Neural cell (in vitro differentiated cells): ENCODE measurements around the gene MAB21L4. TPM values are rescaled to one million over a fixed set of nuclear protein-coding genes. Genes with fewer than 3 reads are reported as not detected.

Experiments used
- H2AFZ ChIP-seq: fragments of 200-600, 300-800 bp; sonication (generic), shearing (Covaris generic); 2 replicates; pipeline ENCODE4 v1.6.0; 2014; ENCODE audit warnings: low read depth, mild to moderate bottlenecking, antibody characterized with exemption, low read length, moderate library complexity
- H3F3A ChIP-seq: fragments of 200-600 bp; shearing (Covaris generic); 2 replicates; pipeline ENCODE4 v1.6.1; 2016; ENCODE audit warnings: mild to moderate bottlenecking, moderate library complexity, mixed read lengths, antibody characterized with exemption, low read length; ENCODE audit not compliant: insufficient read depth, poor library complexity, severe bottlenecking
- H3K27ac ChIP-seq: fragments of 200-600, 300-800 bp; sonication (generic), shearing (Covaris generic); 2 replicates; pipeline ENCODE4 v1.5.1; 2014; ENCODE audit warnings: mild to moderate bottlenecking, low read length, moderate library complexity
- H3K27me3 ChIP-seq: fragments of 300-800, 200-600 bp; sonication (generic), shearing (Covaris generic); 2 replicates; pipeline ENCODE4 v1.6.0; 2014; ENCODE audit warnings: mild to moderate bottlenecking, low read depth, low read length, moderate library complexity; ENCODE audit not compliant: insufficient read depth
- H3K36me3 ChIP-seq: fragments of 300-800, 200-600 bp; sonication (generic), shearing (Covaris generic); 2 replicates; pipeline ENCODE4 v1.5.1; 2014; ENCODE audit warnings: mild to moderate bottlenecking, antibody characterized with exemption, low read length, moderate library complexity; ENCODE audit not compliant: insufficient read depth
- H3K4me2 ChIP-seq: fragments of 300-800, 200-600 bp; sonication (generic), shearing (Covaris generic); 2 replicates; pipeline ENCODE4 v1.6.0; 2014; ENCODE audit warnings: mild to moderate bottlenecking, low read length
- H3K4me3 ChIP-seq: fragments of 300-800, 200-600 bp; sonication (generic), shearing (Covaris generic); 2 replicates; pipeline ENCODE4 v1.5.1; 2014; ENCODE audit warnings: mild to moderate bottlenecking, low read length, moderate library complexity
- H3K79me2 ChIP-seq: fragments of 200-600 bp; shearing (Covaris generic); replicated peaks from 2 replicates; pipeline ENCODE4 v1.6.0; 2014; ENCODE audit warnings: mild to moderate bottlenecking, low read length, moderate library complexity; ENCODE audit not compliant: insufficient read depth
- H3K9ac ChIP-seq: fragments of 300-800, 200-600 bp; sonication (generic), shearing (Covaris generic); 2 replicates; pipeline ENCODE4 v1.6.1; 2016; ENCODE audit warnings: mild to moderate bottlenecking, low read length, mixed read lengths
- H3K9me2 ChIP-seq: fragments of 200-600 bp; shearing (Covaris generic); 2 replicates; pipeline ENCODE4 v1.6.1; 2016; ENCODE audit warnings: mild to moderate bottlenecking, low read length, mixed read lengths; ENCODE audit not compliant: insufficient read depth
- H3K9me3 ChIP-seq: fragments of 200-600, 300-800 bp; sonication (generic), shearing (Covaris generic); 2 replicates; pipeline ENCODE4 v1.6.1; 2016; ENCODE audit warnings: mild to moderate bottlenecking, mixed run types, low read length, moderate library complexity, mixed read lengths
- H4K20me1 ChIP-seq: fragments of 200-600 bp; shearing (Covaris generic); 2 replicates; pipeline ENCODE4 v1.6.1; 2016; ENCODE audit warnings: mild to moderate bottlenecking, mixed run types; ENCODE audit not compliant: insufficient read depth
- EP300 ChIP-seq: fragments of 450-650 bp; conservative IDR thresholded peaks from 2 replicates; pipeline ENCODE4 v1.6.1; 2014; ENCODE audit warnings: antibody characterized with exemption, mild to moderate bottlenecking, moderate library complexity; ENCODE audit not compliant: poor library complexity, severe bottlenecking
- EZH2 ChIP-seq: fragments of 200-600, 300-800 bp; shearing (Covaris generic), sonication (generic); IDR thresholded peaks from 2 replicates; pipeline ENCODE4 v1.6.1; 2014; ENCODE audit warnings: antibody characterized with exemption, low read length, borderline replicate concordance, mild to moderate bottlenecking; ENCODE audit not compliant: insufficient read depth, poor library complexity, severe bottlenecking
- MXI1 ChIP-seq: fragments of 450-650 bp; conservative IDR thresholded peaks from 2 replicates; pipeline ENCODE4 v1.6.1; 2014; ENCODE audit warnings: antibody characterized with exemption, mild to moderate bottlenecking; ENCODE audit not compliant: poor library complexity, severe bottlenecking
- POLR2AphosphoS5 ChIP-seq: IDR thresholded peaks from 2 replicates; pipeline ENCODE4 v1.6.1; 2012
- RAD21 ChIP-seq: fragments of 450-650 bp; conservative IDR thresholded peaks from 2 replicates; pipeline ENCODE4 v1.6.1; 2014; ENCODE audit warnings: antibody characterized with exemption, mild to moderate bottlenecking, moderate library complexity
- REST ChIP-seq: IDR thresholded peaks from 2 replicates; pipeline ENCODE4 v1.6.1; 2012; ENCODE audit warnings: borderline replicate concordance
- SMC3 ChIP-seq: fragments of 450-650 bp; conservative IDR thresholded peaks from 2 replicates; pipeline ENCODE4 v1.6.1; 2014; ENCODE audit warnings: antibody characterized with exemption, mild to moderate bottlenecking, moderate library complexity; ENCODE audit not compliant: poor library complexity
- TAF1 ChIP-seq: IDR thresholded peaks from 2 replicates; pipeline ENCODE4 v1.6.1; 2012; ENCODE audit warnings: low read depth
- polyA plus RNA-seq: library from polyadenylated mRNA; depleted of rRNA; stranded (reverse); fragments of >200 nt; gene quantifications from 2 replicates; pipeline ENCODE4 v1.2.3, GENCODE V29; 2014
- TF ChIP-seq, protein P1 (sequence below): fragments of 450-650 bp; IDR thresholded peaks from 2 replicates; pipeline ENCODE4 v1.5.1; 2014; ENCODE audit warnings: antibody characterized with exemption, mild to moderate bottlenecking, moderate library complexity; ENCODE audit not compliant: poor library complexity, severe bottlenecking

MAB21L4 gene
- polyA plus RNA-seq, 1 donor from 2014 or later: not detected

DNA sequence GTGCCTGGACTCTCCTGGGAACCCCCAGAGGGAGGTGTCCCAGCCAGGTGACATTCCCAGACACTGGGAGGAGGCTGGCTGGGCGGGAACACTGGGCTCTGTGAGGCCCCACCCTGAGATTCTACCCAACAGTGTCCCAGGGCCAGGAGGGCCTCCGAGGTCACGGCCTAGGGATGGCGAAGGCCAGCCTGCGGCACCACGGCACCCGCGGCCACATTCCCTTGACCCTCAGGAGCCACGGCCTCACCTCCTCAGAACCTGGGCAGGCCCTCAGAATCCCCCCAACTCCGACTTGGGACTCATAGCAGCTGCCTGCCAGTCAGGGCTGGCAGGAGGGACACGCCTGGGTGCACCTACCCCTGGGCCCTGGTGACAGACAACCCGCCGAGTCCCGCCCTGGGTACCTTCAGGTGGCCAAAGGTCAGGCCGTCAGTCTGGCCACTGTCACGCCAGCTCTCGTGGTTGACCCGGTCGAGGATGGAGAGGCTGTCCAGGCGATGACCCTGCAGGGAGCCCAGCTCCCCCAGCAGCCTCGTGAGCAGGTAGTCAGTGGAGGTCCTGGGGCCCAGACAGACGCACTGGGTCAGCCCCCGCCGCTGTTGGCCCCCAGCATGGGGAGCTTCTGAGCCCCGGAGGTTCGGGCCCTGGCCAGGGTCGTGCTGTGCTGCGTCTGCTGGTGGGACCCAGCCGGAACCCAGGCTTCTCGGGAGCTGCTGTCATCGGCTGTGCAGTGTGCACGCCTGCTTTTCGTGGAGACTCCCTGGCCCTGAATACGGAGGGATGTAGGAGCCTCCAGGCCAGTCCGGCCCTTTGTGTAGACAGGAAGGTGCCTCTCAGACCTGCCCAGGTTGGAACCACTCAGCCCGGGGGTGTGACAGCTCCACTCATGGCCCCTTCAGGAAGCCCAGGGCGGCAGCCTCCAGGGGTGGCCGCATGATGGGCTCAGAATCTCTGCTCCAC is 6.1 kb downstream of the MAB21L4 start:
- no peak overlapping the region for H3K27ac ChIP-seq

More for the DNA sequence above, 6.1 kb downstream of the MAB21L4 start:
- no peaks in the 10 kb centered on the region for H3K9me3 ChIP-seq
- TF ChIP-seq RAD21 (no peak), REST (no peak), TAF1 (no peak), MXI1 (no peak), EZH2 (no peak), POLR2AphosphoS5 (no peak), SMC3 (no peak), EP300 (no peak)
- TF ChIP-seq, protein P1, sequence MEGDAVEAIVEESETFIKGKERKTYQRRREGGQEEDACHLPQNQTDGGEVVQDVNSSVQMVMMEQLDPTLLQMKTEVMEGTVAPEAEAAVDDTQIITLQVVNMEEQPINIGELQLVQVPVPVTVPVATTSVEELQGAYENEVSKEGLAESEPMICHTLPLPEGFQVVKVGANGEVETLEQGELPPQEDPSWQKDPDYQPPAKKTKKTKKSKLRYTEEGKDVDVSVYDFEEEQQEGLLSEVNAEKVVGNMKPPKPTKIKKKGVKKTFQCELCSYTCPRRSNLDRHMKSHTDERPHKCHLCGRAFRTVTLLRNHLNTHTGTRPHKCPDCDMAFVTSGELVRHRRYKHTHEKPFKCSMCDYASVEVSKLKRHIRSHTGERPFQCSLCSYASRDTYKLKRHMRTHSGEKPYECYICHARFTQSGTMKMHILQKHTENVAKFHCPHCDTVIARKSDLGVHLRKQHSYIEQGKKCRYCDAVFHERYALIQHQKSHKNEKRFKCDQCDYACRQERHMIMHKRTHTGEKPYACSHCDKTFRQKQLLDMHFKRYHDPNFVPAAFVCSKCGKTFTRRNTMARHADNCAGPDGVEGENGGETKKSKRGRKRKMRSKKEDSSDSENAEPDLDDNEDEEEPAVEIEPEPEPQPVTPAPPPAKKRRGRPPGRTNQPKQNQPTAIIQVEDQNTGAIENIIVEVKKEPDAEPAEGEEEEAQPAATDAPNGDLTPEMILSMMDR: no peak
- H4K20me1 ChIP-seq: no peaks in the 10 kb centered on the region
- H3K4me3 ChIP-seq: no peak overlapping the region
- H2AFZ ChIP-seq: no peak overlapping the region
- H3K36me3 ChIP-seq: no peaks in the 10 kb centered on the region
- no peak overlapping the region for H3K4me2 ChIP-seq
- H3F3A ChIP-seq: no peaks in the 10 kb centered on the region
- no peaks in the 10 kb centered on the region for H3K27me3 ChIP-seq
- no peaks in the 10 kb centered on the region for H3K79me2 ChIP-seq
- no peak overlapping the region for H3K9ac ChIP-seq
- H3K9me2 ChIP-seq: no peaks in the 10 kb centered on the region
